DMS153 treated with DMSO at 0.1 percent for 48 hours (cell line): Measurements from ENCODE around the gene CACNA2D1.
"Not testable (repeated sequence)": the region's sequence is repeated elsewhere in the genome, so short reads cannot be mapped to it uniquely, and the experiment has no call there.

Experiments used
- DNase-seq: peaks from one replicate; lab custom pipeline; 2025; ENCODE audit not compliant: unreplicated experiment; lab: John Stamatoyannopoulos, UW

The CACNA2D1 gene

GRCh38 chr7:82393840-82394220 is 49.7 kb downstream of the CACNA2D1 start:
- no peak for DNase-seq

GRCh38 chr7:82393076-82393839 is 50.3 kb downstream of the CACNA2D1 start:
- no peak for DNase-seq

- DNase-seq, result no peak
Observed at GRCh38 chr7:82390936-82391335, 52.6 kb downstream of the CACNA2D1 start.

DNA sequence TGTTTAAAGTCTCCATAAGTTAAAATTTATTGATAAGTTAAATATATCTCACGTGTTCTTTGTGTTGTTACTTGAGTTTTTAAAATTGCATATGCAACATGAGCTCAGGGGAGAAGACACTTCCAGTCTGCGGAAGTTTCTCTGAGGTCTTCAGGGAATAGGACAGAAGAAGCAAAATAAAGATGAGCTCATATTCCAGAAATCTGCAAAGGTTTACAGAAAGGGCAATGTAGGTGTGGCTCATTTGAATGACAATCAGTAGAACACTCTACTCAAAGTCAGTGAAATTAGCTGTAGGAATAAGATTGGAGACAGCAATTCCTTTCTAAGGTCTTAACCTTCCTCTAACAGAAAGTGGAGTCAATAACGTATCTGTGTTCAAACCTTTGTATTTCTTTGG is 53.7 kb downstream of the CACNA2D1 start:
- no peak for DNase-seq

DNA sequence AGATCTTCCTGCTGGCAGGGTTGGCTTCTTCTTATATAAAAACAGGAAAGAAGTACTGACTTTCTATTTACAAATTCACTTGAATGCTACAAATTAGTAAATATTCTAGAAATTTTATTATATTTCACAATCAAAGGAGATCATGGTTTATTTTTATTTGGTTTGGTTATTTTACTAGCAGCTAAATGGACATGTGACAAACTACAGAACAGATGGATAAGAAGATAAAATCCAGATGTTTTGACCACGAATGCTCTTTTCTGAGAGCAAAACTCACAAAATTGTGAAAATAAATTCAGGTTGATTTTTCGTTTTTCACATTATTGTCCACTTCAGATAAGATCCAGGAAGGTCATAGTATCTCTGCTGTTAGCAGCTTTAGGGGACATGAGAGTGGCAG is 55.4 kb downstream of the CACNA2D1 start:
- no peak for DNase-seq

DNA sequence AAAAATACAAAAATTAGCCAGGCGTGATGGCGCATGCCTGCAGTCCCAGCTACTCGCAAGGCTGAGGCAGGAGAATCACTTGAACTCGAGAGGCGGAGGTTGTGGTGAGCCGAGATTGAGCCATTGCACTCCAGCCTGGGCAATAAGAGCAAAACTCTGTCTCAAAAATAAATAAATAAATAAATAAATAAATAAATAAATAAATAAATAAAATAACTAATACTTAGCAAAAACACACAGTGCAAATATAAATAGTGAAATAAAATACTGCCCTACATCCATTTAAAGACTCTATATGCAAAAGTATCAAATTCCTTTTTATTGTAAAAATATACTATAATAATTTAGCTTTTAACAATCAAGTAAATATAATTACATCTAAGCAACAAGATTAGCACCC is 57.0 kb downstream of the CACNA2D1 start:
- not testable (repeated sequence) for DNase-seq

- DNase-seq, result no peak
Observed at GRCh38 chr7:82384779-82385178, 58.8 kb downstream of the CACNA2D1 start.

GRCh38 chr7:82384051-82384464 is 59.5 kb downstream of the CACNA2D1 start:
- no peak for DNase-seq

DNA sequence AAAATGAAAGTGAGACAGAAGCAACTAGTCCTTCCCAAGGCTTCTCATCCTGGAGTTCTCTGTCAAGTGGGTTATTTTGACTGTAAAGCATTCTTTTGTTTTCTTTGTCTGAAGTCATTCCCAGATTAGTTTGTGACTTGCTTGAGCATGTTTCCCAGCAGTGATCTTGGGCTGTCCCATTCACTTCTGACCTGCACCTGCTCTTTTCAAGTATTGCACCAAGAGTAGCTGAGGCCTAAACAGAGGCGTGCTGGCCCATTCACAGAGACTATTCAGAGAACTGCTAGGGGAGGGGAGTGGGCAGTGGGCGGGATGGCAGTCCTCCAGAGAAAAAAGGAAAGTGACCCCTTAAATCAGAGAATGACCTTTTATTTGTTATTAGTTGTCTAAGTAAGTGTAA is 61.3 kb downstream of the CACNA2D1 start:
- no peak for DNase-seq

- peak; percentile 30 for DNase-seq
Observed at GRCh38 chr7:82376739-82377138, 66.8 kb downstream of the CACNA2D1 start.

- DNase-seq, result peak; percentile 67
Observed at GRCh38 chr7:82375713-82376112, 67.9 kb downstream of the CACNA2D1 start.

- DNase-seq, result peak; percentile 67
Observed at GRCh38 chr7:82375129-82375528, 68.4 kb downstream of the CACNA2D1 start.

DNA sequence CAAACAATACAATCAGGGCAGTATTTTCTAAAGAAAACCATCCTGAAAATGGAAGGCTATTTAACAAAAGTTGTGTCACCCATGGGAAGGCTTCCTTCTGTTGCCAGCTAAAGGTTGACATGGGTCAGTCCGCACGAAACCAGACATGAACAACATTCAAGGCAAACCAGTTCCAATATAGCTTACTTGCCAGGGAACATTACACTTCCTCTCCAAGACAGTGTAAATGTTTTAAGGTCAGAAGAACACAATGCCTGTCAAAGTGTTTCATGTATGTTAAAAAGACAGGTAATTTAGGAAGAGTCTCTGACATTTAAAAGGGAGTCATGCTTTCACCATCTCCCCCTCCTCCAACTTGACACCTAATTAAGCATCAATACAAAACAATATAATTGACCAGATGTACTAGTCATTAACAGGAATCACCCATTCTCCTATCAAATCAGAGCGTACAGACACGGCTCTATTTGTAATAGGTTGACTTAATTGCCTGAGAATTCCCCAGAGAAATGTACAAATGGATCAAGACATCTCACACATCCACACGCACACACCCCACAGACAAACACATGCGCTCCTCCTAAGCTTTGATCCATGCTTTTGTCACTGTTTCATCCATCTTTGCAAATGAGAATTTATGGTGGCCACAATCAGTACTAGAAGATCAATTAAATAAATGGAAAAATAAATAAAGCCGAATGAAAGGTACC is 69.5 kb downstream of the CACNA2D1 start:
- peak; percentile 29 for DNase-seq

DNA sequence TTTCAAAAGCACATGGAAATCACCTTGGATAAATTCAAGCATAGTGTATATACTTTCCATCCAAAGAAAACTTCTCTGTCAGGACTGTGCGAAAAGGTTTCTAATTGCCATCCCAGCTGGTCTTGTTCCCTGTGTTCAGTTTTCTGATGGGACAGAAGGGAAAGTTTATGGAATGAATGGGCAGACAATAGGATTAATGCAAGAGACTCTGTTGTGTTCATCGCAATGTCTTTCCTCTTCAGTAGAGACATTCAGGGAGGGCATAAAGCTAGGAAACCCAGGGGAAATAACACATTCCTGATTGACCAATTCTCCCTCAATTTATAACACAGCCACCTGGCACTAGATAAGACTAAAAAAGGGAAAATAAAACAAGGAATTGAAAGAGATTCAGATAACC is 78.9 kb downstream of the CACNA2D1 start:
- no peak for DNase-seq

- no peak for DNase-seq
Observed at GRCh38 chr7:82364048-82364447, 79.5 kb downstream of the CACNA2D1 start.

DNA sequence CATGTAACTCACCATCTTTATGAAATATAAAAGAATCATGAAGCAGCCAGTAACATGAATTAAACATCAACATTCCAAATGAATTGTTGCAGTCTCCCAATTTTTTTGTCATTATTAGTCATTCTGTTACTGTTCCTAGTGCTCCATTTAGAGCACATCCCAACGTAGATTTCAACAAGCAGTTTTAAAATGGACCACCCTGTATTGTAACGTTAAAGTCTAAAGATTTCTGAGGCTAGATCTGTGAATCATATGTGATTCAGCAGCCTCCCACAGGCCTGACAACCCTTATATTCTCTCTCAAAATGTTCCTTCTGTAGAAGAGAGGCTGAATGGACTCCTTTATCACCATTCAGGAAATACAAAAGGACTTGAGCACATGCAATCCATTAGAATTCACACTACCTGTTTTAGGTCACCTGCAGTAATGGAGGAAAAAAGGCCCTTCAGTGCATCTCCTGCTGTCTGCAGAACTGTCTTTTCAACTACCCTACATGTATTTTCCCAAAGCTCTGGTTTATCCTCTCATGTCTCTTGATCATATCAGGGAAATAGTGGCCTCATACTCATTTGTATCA is 81.4 kb downstream of the CACNA2D1 start:
- DNase-seq, result no peak

GRCh38 chr7:82360591-82361368 is 82.8 kb downstream of the CACNA2D1 start:
- no peak for DNase-seq

DNA sequence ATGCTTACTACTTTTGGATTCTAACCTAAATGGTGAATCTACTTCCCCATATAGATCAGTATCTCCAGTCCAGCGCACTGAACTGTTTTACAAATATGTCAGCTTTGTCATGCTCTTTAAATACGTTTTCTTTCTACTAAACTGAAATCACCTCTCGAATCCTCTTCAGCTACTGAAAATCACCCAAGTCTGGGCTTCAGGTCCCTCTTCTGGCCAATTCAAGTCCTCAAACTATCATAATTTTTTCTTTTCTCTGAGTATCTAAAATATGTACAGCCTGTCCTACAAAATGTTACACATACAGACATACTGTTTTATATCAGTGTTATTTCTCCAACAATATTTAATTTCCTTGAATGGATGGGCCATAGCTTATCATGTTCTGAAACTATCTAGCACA is 84.2 kb downstream of the CACNA2D1 start:
- DNase-seq, result no peak

DNA sequence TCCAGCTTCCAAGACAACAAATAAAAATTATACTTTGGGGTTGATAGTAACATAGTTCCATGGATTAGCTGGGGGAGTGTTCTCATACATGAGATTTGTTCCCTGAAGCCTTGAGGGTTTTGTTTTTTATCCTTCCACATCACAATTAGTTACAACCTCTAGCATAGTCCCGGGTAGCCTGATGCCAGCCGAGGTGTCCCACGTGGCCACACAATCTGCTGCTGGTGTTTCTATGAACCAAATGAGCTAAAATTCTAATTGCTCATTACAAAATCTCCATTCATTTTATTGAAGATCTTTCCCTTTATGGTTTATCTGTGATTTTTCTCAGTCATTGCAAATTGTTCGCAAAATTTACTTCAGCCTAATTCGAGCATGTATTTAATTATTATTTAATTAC is 84.7 kb downstream of the CACNA2D1 start:
- DNase-seq, result no peak

GRCh38 chr7:82358009-82358578 is 85.5 kb downstream of the CACNA2D1 start:
- DNase-seq, result no peak

DNA sequence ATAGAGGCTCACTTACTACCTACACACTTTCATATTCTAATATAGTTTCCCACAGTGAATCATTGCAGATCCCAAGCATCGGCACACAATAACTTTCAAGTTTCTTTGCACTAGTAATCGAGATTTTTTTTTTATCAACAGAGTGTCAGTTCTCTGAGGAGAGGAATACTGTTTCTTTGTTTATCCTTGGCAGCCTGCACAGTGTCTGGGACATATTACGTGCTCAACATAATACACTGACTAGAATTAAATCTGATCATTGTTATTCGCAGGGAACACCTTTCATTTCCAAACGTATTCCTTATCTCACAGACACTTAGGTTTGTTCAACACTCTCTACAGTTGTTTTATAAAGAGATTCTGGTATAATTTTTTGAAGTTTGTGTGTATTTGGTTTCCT is 95.3 kb downstream of the CACNA2D1 start:
- DNase-seq, result no peak
